Loucy (cell line): ENCODE data around the gene PRR18.

Experiments
- H2AFZ ChIP-seq: fragments of 200-600 bp; sonication (generic); 2 replicates; pipeline ENCODE4 v1.6.0; 2016; ENCODE audit warnings: antibody characterized with exemption, mild to moderate bottlenecking, low read length, moderate library complexity
- H3F3A ChIP-seq: fragments of 200-600 bp; 2 replicates; pipeline ENCODE4 v1.6.0; 2016; ENCODE audit warnings: antibody characterized with exemption, low read depth, mild to moderate bottlenecking
- H3K27me3 ChIP-seq: fragments of 200-600 bp; sonication (generic); 2 replicates; pipeline ENCODE4 v1.6.1; 2014; ENCODE audit warnings: low read length, mild to moderate bottlenecking; ENCODE audit not compliant: insufficient read depth, poor library complexity, severe bottlenecking
- H3K36me3 ChIP-seq: fragments of 200-600 bp; sonication (generic); 2 replicates; pipeline ENCODE4 v1.6.1; 2016; ENCODE audit warnings: low read length; ENCODE audit not compliant: insufficient read depth
- H3K4me1 ChIP-seq: fragments of 200-600 bp; sonication (generic); 2 replicates; pipeline ENCODE4 v1.5.1; 2014; ENCODE audit warnings: low read length, mild to moderate bottlenecking; ENCODE audit not compliant: insufficient read depth, poor library complexity, severe bottlenecking
- H3K4me2 ChIP-seq: fragments of 200-600 bp; sonication (generic); 2 replicates; pipeline ENCODE4 v1.6.0; 2014; ENCODE audit warnings: antibody characterized with exemption, low read length, low read depth, mild to moderate bottlenecking; ENCODE audit not compliant: poor library complexity, severe bottlenecking
- H3K4me3 ChIP-seq: fragments of 200-600 bp; sonication (generic); 2 replicates; pipeline ENCODE4 v1.5.1; 2014; ENCODE audit warnings: low read length, mild to moderate bottlenecking, mixed read lengths; ENCODE audit not compliant: poor library complexity, severe bottlenecking
- H3K79me2 ChIP-seq: fragments of 200-600 bp; sonication (generic); 2 replicates; pipeline ENCODE4 v1.6.1; 2014; ENCODE audit warnings: low read length; ENCODE audit not compliant: insufficient read depth
- H3K9ac ChIP-seq: fragments of 200-600 bp; sonication (generic); 2 replicates; pipeline ENCODE4 v1.6.0; 2014; ENCODE audit warnings: mild to moderate bottlenecking, low read depth, low read length, moderate library complexity; ENCODE audit not compliant: poor library complexity, severe bottlenecking
- H3K9me2 ChIP-seq: fragments of 200-600 bp; sonication (generic); replicated peaks from 2 replicates; pipeline ENCODE4 v1.6.1; 2016; ENCODE audit warnings: low read depth, low read length, mixed read lengths
- H3K9me3 ChIP-seq: fragments of 200-600 bp; sonication (generic); 2 replicates; pipeline ENCODE4 v1.6.1; 2014; ENCODE audit warnings: mild to moderate bottlenecking, antibody characterized with exemption, low read length, low read depth; ENCODE audit not compliant: insufficient read depth
- H4K20me1 ChIP-seq: fragments of 200-600 bp; sonication (generic); 2 replicates; pipeline ENCODE4 v1.6.0; 2014; ENCODE audit warnings: antibody characterized with exemption, low read length, mild to moderate bottlenecking; ENCODE audit not compliant: insufficient read depth, poor library complexity, severe bottlenecking
- CTCF ChIP-seq: fragments of 200-600 bp; sonication (generic); conservative IDR thresholded peaks from 2 replicates; pipeline ENCODE4 v1.5.1; 2014; ENCODE audit warnings: mild to moderate bottlenecking, antibody characterized with exemption, low read length
- EZH2phosphoT487 ChIP-seq: fragments of 200-600 bp; IDR thresholded peaks from 2 replicates; pipeline ENCODE4 v1.6.1; 2018; ENCODE audit warnings: antibody characterized with exemption, mild to moderate bottlenecking, moderate library complexity, borderline replicate concordance

The PRR18 gene

GRCh38 chr6:166313255-166314070 lies 5.3 kb upstream of the PRR18 start:
- Histone ChIP-seq H3K36me3 (no peaks in the 10 kb centered on the region), H3K79me2 (no peaks in the 10 kb centered on the region), H3K9ac (no peak overlapping the region), H3K9me2 (no peaks in the 10 kb centered on the region), H3K4me2 (no peak overlapping the region), H3K4me3 (no peak overlapping the region), H4K20me1 (no peaks in the 10 kb centered on the region), H2AFZ (peak overlapping the region; percentile 6; the same call in 1 of the 2 replicates), H3F3A (no peaks in the 10 kb centered on the region), H3K9me3 (no peaks in the 10 kb centered on the region), H3K27me3 (no peaks in the 10 kb centered on the region), H3K4me1 (no peaks in the 10 kb centered on the region)
- TF ChIP-seq EZH2phosphoT487 (no peak), CTCF (peak; percentile 87)

- Histone ChIP-seq H3K27me3 (no peaks in the 10 kb centered on the region), H2AFZ (peak overlapping the region; percentile 6; the same call in 1 of the 2 replicates), H3K4me1 (no peaks in the 10 kb centered on the region), H3F3A (no peaks in the 10 kb centered on the region), H3K79me2 (no peaks in the 10 kb centered on the region), H3K4me3 (no peak overlapping the region), H3K9ac (no peak overlapping the region), H3K9me3 (no peaks in the 10 kb centered on the region), H3K36me3 (no peaks in the 10 kb centered on the region), H4K20me1 (no peaks in the 10 kb centered on the region), H3K4me2 (no peak overlapping the region), H3K9me2 (no peaks in the 10 kb centered on the region)
- TF ChIP-seq EZH2phosphoT487 (no peak), CTCF (no peak)
Measured at GRCh38 chr6:166312832-166313231, 4.6 kb upstream of the PRR18 start.

- H3K4me1 ChIP-seq: no peaks in the 10 kb centered on the region
- no peaks in the 10 kb centered on the region for H3K36me3 ChIP-seq
- H2AFZ ChIP-seq: no peak overlapping the region
- H3K4me2 ChIP-seq: no peak overlapping the region
- no peaks in the 10 kb centered on the region for H3K9me2 ChIP-seq
- no peaks in the 10 kb centered on the region for H4K20me1 ChIP-seq
- no peaks in the 10 kb centered on the region for H3F3A ChIP-seq
- H3K9ac ChIP-seq: no peak overlapping the region
- no peak overlapping the region for H3K4me3 ChIP-seq
- no peaks in the 10 kb centered on the region for H3K9me3 ChIP-seq
- no peaks in the 10 kb centered on the region for H3K27me3 ChIP-seq
- H3K79me2 ChIP-seq: no peaks in the 10 kb centered on the region
- TF ChIP-seq EZH2phosphoT487 (no peak), CTCF (no peak)
Measured at GRCh38 chr6:166310634-166311033, 2.4 kb upstream of the PRR18 start.
